GM21529 (cell line): ENCODE data around the gene BCL11B.
"Not testable (repeated sequence)": the region's sequence is repeated elsewhere in the genome, so short reads cannot be mapped to it uniquely, and the experiment has no call there.

Experiments used
- ATAC-seq: cut with Tn5 transposase; IDR thresholded peaks from one replicate; pipeline ENCODE4 v1.9.1; 2021; ENCODE audit not compliant: unreplicated experiment

The BCL11B gene

GRCh38 chr14:99203080-99203479 lies 68.9 kb downstream of the BCL11B start:
- no peak for ATAC-seq

- ATAC-seq = no peak
These were observed 69.5 kb downstream of the BCL11B start for GRCh38 chr14:99202516-99202915.

- ATAC-seq = no peak
These were observed 70.5 kb downstream of the BCL11B start for GRCh38 chr14:99201351-99202073.

GRCh38 chr14:99200654-99201005 lies 71.4 kb downstream of the BCL11B start:
- no peak for ATAC-seq

GRCh38 chr14:99199846-99200653 lies 71.9 kb downstream of the BCL11B start:
- no peak for ATAC-seq

GRCh38 chr14:99198746-99199502 lies 73.1 kb downstream of the BCL11B start:
- no peak for ATAC-seq

GRCh38 chr14:99196310-99196650 lies 75.7 kb downstream of the BCL11B start:
- no peak for ATAC-seq

GRCh38 chr14:99195602-99196309 lies 76.2 kb downstream of the BCL11B start:
- no peak for ATAC-seq

GRCh38 chr14:99194736-99195135 lies 77.3 kb downstream of the BCL11B start:
- no peak for ATAC-seq

GRCh38 chr14:99194136-99194535 lies 77.9 kb downstream of the BCL11B start:
- no peak for ATAC-seq

- ATAC-seq = no peak
These were observed 79.2 kb downstream of the BCL11B start for GRCh38 chr14:99192830-99193229.

- no peak for ATAC-seq
These were observed 79.9 kb downstream of the BCL11B start for GRCh38 chr14:99192028-99192621.

GRCh38 chr14:99191395-99192027 lies 80.5 kb downstream of the BCL11B start:
- no peak for ATAC-seq

GRCh38 chr14:99190696-99191394 lies 81.2 kb downstream of the BCL11B start:
- no peak for ATAC-seq

GRCh38 chr14:99189201-99189801 lies 82.7 kb downstream of the BCL11B start:
- ATAC-seq = no peak

- ATAC-seq = no peak
These were observed 83.2 kb downstream of the BCL11B start for GRCh38 chr14:99188731-99189191.

GRCh38 chr14:99187858-99188257 lies 84.1 kb downstream of the BCL11B start:
- no peak for ATAC-seq

GRCh38 chr14:99186956-99187690 lies 84.9 kb downstream of the BCL11B start:
- ATAC-seq = no peak

GRCh38 chr14:99186336-99186735 lies 85.7 kb downstream of the BCL11B start:
- not testable (repeated sequence) for ATAC-seq
